Ascending aorta (tissue), 2 donors: Measurements from ENCODE around the gene DGKG. TPM values are rescaled to one million over a fixed set of nuclear protein-coding genes. Genes with fewer than 3 reads are reported as not detected.
A peak's percentile ranks its signal among the peaks of the same experiment; 100 is the strongest.

Source experiments
- DNase-seq, 2 donors: peaks; one replicate each; pipeline ENCODE4 v3.0.0-alpha.2; 2019; ENCODE audit warnings: low spot score in 2 of 2
- H3K27ac ChIP-seq, 2 donors: fragments of 200-600 bp; sonication (generic); one replicate each; pipeline ENCODE4 v1.5.1; 2016 to 2017; ENCODE audit warnings: mild to moderate bottlenecking in 1 of 2
- H3K27me3 ChIP-seq: fragments of 200-600 bp; sonication (generic); one replicate; pipeline ENCODE4 v1.5.1; 2017
- H3K36me3 ChIP-seq, 2 donors: fragments of 200-600 bp; sonication (generic); one replicate each; pipeline ENCODE4 v1.5.1; 2016
- H3K4me1 ChIP-seq, 2 donors: fragments of 200-600 bp; sonication (generic); one replicate each; pipeline ENCODE4 v1.5.1; 2016 to 2017; ENCODE audit warnings: mild to moderate bottlenecking in 1 of 2
- H3K4me3 ChIP-seq, 2 donors: fragments of 200-600 bp; sonication (generic); one replicate each; pipeline ENCODE4 v1.5.1; 2016 to 2017; ENCODE audit warnings: mild to moderate bottlenecking in 1 of 2
- H3K9me3 ChIP-seq, 2 donors: fragments of 200-600 bp; sonication (generic); one replicate each; pipeline ENCODE4 v1.5.1; 2016
- intact Hi-C: fragments of 100-400 bp; cut with DNase I; formaldehyde crosslinking; loops from one replicate; pipeline ENCODE4 v1.15.1; 2023
- total RNA-seq: library from RNA; depleted of rRNA; stranded (reverse); fragments of >200 nt; gene quantifications from one replicate; pipeline ENCODE4 v1.1.0, GENCODE V29; 2016
- TF ChIP-seq, protein P1 (sequence below), 3 experiments: fragments of 200-600 bp in 2 of 3; fragments of 450-650 bp in 1 of 3; sonication (generic) in 2 of 3; IDR thresholded peaks; one replicate each; pipeline ENCODE4 v1.5.1; 2016 to 2019; ENCODE audit warnings: antibody characterized with exemption in 3 of 3, mild to moderate bottlenecking in 1 of 3, moderate library complexity in 1 of 3

The DGKG gene
- total RNA-seq, 1 donor from 2014 or later: 11.1 TPM

DNA sequence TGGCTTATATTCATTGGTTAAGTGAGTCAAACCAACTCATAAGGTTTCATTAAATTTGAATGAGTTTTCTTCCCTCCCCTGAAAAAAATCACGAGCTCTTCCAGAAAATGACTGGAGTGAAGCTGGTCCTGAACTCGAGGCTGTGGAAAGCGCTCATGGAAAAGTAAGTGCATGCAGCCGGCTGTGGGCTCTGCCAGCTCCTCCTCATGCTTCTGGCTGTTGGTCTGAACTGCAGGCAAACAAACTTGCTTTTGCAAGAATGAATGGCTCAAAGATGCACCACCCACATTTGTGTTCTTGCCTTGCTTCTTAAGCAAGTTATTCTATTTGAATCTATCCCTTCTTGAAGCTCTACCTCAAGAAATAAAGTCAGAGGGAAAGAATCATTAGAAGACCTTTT, 259.3 kb downstream of the DGKG start:
- Histone ChIP-seq H3K27ac (no peak overlapping the region), H3K9me3 (no peaks in the 10 kb centered on the region), H3K36me3 (no peaks in the 10 kb centered on the region), H3K4me1 (peaks cover 0 to 10% of the 10 kb centered on the region in 2 donors), H3K27me3 (no peaks in the 10 kb centered on the region), H3K4me3 (no peak overlapping the region)
- DNase-seq: no peak
- intact Hi-C loops: no loop called here
- TF ChIP-seq, protein P1, sequence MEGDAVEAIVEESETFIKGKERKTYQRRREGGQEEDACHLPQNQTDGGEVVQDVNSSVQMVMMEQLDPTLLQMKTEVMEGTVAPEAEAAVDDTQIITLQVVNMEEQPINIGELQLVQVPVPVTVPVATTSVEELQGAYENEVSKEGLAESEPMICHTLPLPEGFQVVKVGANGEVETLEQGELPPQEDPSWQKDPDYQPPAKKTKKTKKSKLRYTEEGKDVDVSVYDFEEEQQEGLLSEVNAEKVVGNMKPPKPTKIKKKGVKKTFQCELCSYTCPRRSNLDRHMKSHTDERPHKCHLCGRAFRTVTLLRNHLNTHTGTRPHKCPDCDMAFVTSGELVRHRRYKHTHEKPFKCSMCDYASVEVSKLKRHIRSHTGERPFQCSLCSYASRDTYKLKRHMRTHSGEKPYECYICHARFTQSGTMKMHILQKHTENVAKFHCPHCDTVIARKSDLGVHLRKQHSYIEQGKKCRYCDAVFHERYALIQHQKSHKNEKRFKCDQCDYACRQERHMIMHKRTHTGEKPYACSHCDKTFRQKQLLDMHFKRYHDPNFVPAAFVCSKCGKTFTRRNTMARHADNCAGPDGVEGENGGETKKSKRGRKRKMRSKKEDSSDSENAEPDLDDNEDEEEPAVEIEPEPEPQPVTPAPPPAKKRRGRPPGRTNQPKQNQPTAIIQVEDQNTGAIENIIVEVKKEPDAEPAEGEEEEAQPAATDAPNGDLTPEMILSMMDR (IDR thresholded peaks at IDR 0.05): no peak

DNA sequence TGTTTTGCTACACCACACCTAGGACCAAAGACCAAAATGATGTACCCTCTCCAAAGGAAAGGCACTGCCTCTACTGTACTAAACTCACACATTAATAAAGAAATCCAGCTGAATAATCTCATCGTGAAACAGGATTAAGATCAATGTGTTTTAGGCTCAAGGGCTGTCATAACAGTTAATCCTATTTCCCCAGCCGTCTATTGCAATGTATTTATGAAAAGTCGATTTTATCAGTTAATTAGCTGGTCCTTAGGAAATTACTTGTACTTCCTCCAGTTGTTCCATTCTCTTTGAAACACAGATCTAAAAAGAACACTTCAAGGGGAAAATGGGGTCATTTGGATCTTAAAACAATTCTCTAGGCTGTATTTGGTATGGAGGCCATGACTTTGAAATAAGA, 261.6 kb downstream of the DGKG start:
- no peaks in the 10 kb centered on the region for H3K27me3 ChIP-seq
- TF ChIP-seq, protein P1 (IDR thresholded peaks at IDR 0.05): no peak
- H3K36me3 ChIP-seq: no peaks in the 10 kb centered on the region
- no peaks in the 10 kb centered on the region for H3K9me3 ChIP-seq
- no peak overlapping the region for H3K27ac ChIP-seq
- no peak overlapping the region for H3K4me3 ChIP-seq
- DNase-seq: no peak
- intact Hi-C loops: no loop called here
- peaks cover 0 to 7% of the 10 kb centered on the region in 2 donors for H3K4me1 ChIP-seq

DNA sequence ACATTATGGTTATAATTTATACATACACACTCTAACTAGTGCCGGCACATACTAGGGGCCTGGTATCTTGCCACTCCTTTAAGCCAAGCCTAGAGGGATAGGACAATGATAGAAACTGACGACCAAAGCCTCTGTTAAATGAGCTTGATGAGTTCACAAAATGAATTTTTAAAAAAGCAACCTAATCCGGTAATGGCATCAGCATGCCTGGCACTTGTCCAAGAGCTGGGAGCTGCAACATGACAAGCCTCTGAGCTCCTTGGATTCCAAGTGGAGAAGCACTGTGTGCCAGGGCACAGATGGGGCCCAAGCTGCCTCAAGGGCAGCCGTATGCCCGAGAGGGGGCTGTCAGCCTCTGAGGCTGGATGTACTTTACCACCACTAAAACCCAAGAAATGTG, 262.9 kb downstream of the DGKG start:
- Histone ChIP-seq H3K36me3 (no peaks in the 10 kb centered on the region), H3K27me3 (no peaks in the 10 kb centered on the region), H3K4me3 (no peak overlapping the region), H3K27ac (no peak overlapping the region), H3K4me1 (peaks cover 0 to 7% of the 10 kb centered on the region in 2 donors), H3K9me3 (no peaks in the 10 kb centered on the region)
- intact Hi-C loops: no loop called here
- DNase-seq: peak in 1 of 2 donors; percentile 79
- TF ChIP-seq, protein P1 (IDR thresholded peaks at IDR 0.05): no peak

DNA sequence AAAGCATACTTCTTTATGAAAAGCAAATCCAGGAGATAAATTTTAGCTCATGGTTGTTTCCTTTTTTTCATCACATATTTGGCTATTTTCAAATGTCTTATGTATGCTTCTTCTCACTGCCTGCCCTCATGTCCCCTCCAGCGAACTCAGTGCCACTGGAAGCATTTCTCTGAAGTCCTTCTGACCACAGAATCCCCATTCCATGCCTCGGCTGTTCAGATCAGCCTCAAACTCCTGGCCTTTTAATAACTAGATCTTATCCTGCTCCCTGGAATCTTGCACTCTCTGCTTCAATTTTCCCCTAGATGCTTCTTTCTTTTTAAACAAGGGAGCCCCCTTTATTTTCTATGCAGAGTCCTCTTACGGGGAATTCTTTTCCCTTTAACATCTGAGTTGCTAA, 263.3 kb downstream of the DGKG start:
- DNase-seq: no peak
- Histone ChIP-seq H3K4me3 (no peak overlapping the region), H3K27me3 (no peaks in the 10 kb centered on the region), H3K36me3 (no peaks in the 10 kb centered on the region), H3K9me3 (no peaks in the 10 kb centered on the region), H3K4me1 (peaks cover 0 to 7% of the 10 kb centered on the region in 2 donors), H3K27ac (no peak overlapping the region)
- TF ChIP-seq, protein P1 (IDR thresholded peaks at IDR 0.05): no peak
- intact Hi-C loops: no loop called here

- DNase-seq: peak in 1 of 2 donors; percentile 70
- no peaks in the 10 kb centered on the region for H3K27me3 ChIP-seq
- H3K27ac ChIP-seq: peak overlapping the region in 1 of 2 donors; percentile 21
- no peaks in the 10 kb centered on the region for H3K9me3 ChIP-seq
- peaks cover 0 to 7% of the 10 kb centered on the region in 2 donors for H3K4me1 ChIP-seq
- TF ChIP-seq, protein P1 (IDR thresholded peaks at IDR 0.05): no peak
- peak overlapping the region; percentile 32 to 60 for H3K4me3 ChIP-seq
- no peaks in the 10 kb centered on the region for H3K36me3 ChIP-seq
- intact Hi-C loops: no loop called here
Measured at GRCh38 chr3:186097663-186098451, 264.2 kb downstream of the DGKG start.
